IMR-90 (cell line): ENCODE results near the gene FBH1. TPM values are rescaled to one million over a fixed set of nuclear protein-coding genes. Genes with fewer than 3 reads are reported as not detected.

Experiments used
- ATAC-seq: fragments of 200-7000 bp; cut with Tn5 transposase; 2 replicates; pipeline ENCODE4 v1.9.1; 2020; ENCODE audit warnings: low read depth, mild to moderate bottlenecking, moderate library complexity
- BruUV-seq: library from RNA; stranded (reverse); fragments of 400-500 nt; replicated peaks from 2 replicates; lab custom pipeline; 2021; lab: Mats Ljungman, UMichigan
- CTCF ChIA-PET: fragments of 300-600 bp; formaldehyde crosslinking; extraction: SDS; loops from one replicate; lab custom pipeline; 2021; ENCODE audit warnings: antibody characterized with exemption; lab: Yijun Ruan, JAX
- POLR2A ChIA-PET: fragments of 300-600 bp; sonication (Branson Sonifier 250); formaldehyde crosslinking; loops from one replicate; lab custom pipeline; 2022; ENCODE audit warnings: antibody characterized with exemption; ENCODE audit not compliant: unreplicated experiment; lab: Charles Lee
- DNase-seq: peaks from one replicate; pipeline ENCODE4 v3.0.0; 2013
- H2AFZ ChIP-seq: replicated peaks from 2 replicates; pipeline ENCODE3; 2013; ENCODE audit warnings: low read length, mild to moderate bottlenecking; ENCODE audit not compliant: poor library complexity
- H2AK5ac ChIP-seq: 2 replicates; pipeline ENCODE4 v1.6.1; 2013; ENCODE audit warnings: low read depth, low read length, inconsistent platforms
- H2AK9ac ChIP-seq: replicated peaks from 2 replicates; pipeline ENCODE3; 2013; ENCODE audit warnings: mild to moderate bottlenecking, low read depth, low read length, moderate library complexity; ENCODE audit not compliant: poor library complexity
- H2BK120ac ChIP-seq: 2 replicates; pipeline ENCODE4 v1.6.1; 2013; ENCODE audit warnings: low read depth, low read length, inconsistent platforms
- H2BK15ac ChIP-seq: 3 replicates; pipeline ENCODE4 v1.6.1; 2013; ENCODE audit warnings: low read depth, low read length, inconsistent platforms
- H2BK20ac ChIP-seq: 2 replicates; pipeline ENCODE4 v1.6.1; 2013; ENCODE audit warnings: low read depth, mild to moderate bottlenecking, inconsistent platforms, low read length, moderate library complexity
- H2BK5ac ChIP-seq: 2 replicates; pipeline ENCODE4 v1.6.1; 2013; ENCODE audit warnings: mild to moderate bottlenecking, low read depth, low read length, inconsistent platforms; ENCODE audit not compliant: poor library complexity, severe bottlenecking
- H3K14ac ChIP-seq: replicated peaks from 2 replicates; pipeline ENCODE4 v1.6.1; 2013; ENCODE audit warnings: low read depth, low read length, inconsistent platforms
- H3K18ac ChIP-seq: 2 replicates; pipeline ENCODE4 v1.6.1; 2013; ENCODE audit warnings: low read depth, low read length, control low read depth
- H3K23ac ChIP-seq: 2 replicates; pipeline ENCODE4 v1.6.1; 2013; ENCODE audit warnings: low read depth, low read length, inconsistent platforms
- H3K27ac ChIP-seq: 2 replicates; pipeline ENCODE4 v1.5.1; 2013; ENCODE audit warnings: mild to moderate bottlenecking, control low read depth, low read length; ENCODE audit not compliant: insufficient read depth
- H3K27me3 ChIP-seq: 2 replicates; pipeline ENCODE4 v1.6.1; 2013; ENCODE audit warnings: low read length; ENCODE audit not compliant: control insufficient read depth, insufficient read depth
- H3K36me3 ChIP-seq: 2 replicates; pipeline ENCODE4 v1.6.1; 2013; ENCODE audit warnings: low read length, mixed read lengths; ENCODE audit not compliant: control insufficient read depth, insufficient read depth
- H3K4ac ChIP-seq: 2 replicates; pipeline ENCODE4 v1.6.1; 2013; ENCODE audit warnings: low read depth, low read length, inconsistent platforms
- H3K4me1 ChIP-seq: 2 replicates; pipeline ENCODE4 v1.6.1; 2013; ENCODE audit warnings: low read length, mixed read lengths; ENCODE audit not compliant: control insufficient read depth, insufficient read depth
- H3K4me2 ChIP-seq: 2 replicates; pipeline ENCODE4 v1.6.1; 2013; ENCODE audit warnings: low read depth, mild to moderate bottlenecking, control low read depth, low read length, moderate library complexity
- H3K4me3 ChIP-seq: 2 replicates; pipeline ENCODE4 v1.5.1; 2013; ENCODE audit warnings: low read depth, mild to moderate bottlenecking, control low read depth, low read length, moderate library complexity; ENCODE audit not compliant: insufficient read depth
- H3K56ac ChIP-seq: 2 replicates; pipeline ENCODE4 v1.6.1; 2013; ENCODE audit warnings: low read length, inconsistent platforms; ENCODE audit not compliant: insufficient read depth; ENCODE audit errors: extremely low read depth
- H3K79me1 ChIP-seq, 2 experiments: 2 replicates each; pipeline ENCODE4 v1.6.1; 2013; ENCODE audit warnings: low read length in 2 of 2, inconsistent platforms in 1 of 2, low read depth in 1 of 2
- H3K9ac ChIP-seq: 2 replicates; pipeline ENCODE4 v1.6.1; 2013; ENCODE audit warnings: low read depth, low read length, control low read depth
- H3K9me1 ChIP-seq: 2 replicates; pipeline ENCODE4 v1.6.1; 2013; ENCODE audit warnings: low read length, inconsistent platforms; ENCODE audit not compliant: insufficient read depth
- H3K9me3 ChIP-seq: 2 replicates; pipeline ENCODE4 v1.6.1; 2013; ENCODE audit warnings: low read length; ENCODE audit not compliant: control insufficient read depth, insufficient read depth
- H4K20me1 ChIP-seq: 2 replicates; pipeline ENCODE4 v1.6.1; 2013; ENCODE audit warnings: low read length, inconsistent platforms; ENCODE audit not compliant: insufficient read depth
- H4K5ac ChIP-seq: 2 replicates; pipeline ENCODE4 v1.6.1; 2013; ENCODE audit warnings: mild to moderate bottlenecking, low read depth, low read length, control low read depth
- H4K8ac ChIP-seq, 2 experiments: 2 replicates each; pipeline ENCODE4 v1.6.1; 2013; ENCODE audit warnings: low read depth in 2 of 2, low read length in 2 of 2, control low read depth in 1 of 2, inconsistent platforms in 1 of 2
- H4K91ac ChIP-seq: 2 replicates; pipeline ENCODE4 v1.6.1; 2013; ENCODE audit warnings: low read depth, low read length, inconsistent platforms; ENCODE audit not compliant: insufficient read depth
- BHLHE40 ChIP-seq: fragments of 150-350 bp; IDR thresholded peaks from 2 replicates; pipeline ENCODE4 v1.6.1; 2016; ENCODE audit warnings: mild to moderate bottlenecking, low read depth, low read length
- CEBPB ChIP-seq: IDR thresholded peaks from 2 replicates; pipeline ENCODE4 v1.6.1; 2012; ENCODE audit warnings: low read depth, low read length, improper control_type of control experiment
- CHD1 ChIP-seq: IDR thresholded peaks from 2 replicates; pipeline ENCODE4 v1.6.1; 2012; ENCODE audit warnings: low read depth, low read length, improper control_type of control experiment
- MAZ ChIP-seq: IDR thresholded peaks from 2 replicates; pipeline ENCODE4 v1.6.1; 2012; ENCODE audit warnings: low read depth, mild to moderate bottlenecking, low read length, improper control_type of control experiment, moderate library complexity, borderline replicate concordance
- MXI1 ChIP-seq: IDR thresholded peaks from 2 replicates; pipeline ENCODE4 v1.6.1; 2012; ENCODE audit warnings: low read depth, mild to moderate bottlenecking, low read length, moderate library complexity, borderline replicate concordance
- NFE2L2 ChIP-seq: fragments of 150-350 bp; IDR thresholded peaks from 2 replicates; pipeline ENCODE4 v1.6.1; 2016; ENCODE audit warnings: low read depth, mild to moderate bottlenecking, low read length
- POLR2A ChIP-seq: IDR thresholded peaks from 2 replicates; pipeline ENCODE4 v1.6.1; 2012; ENCODE audit warnings: mild to moderate bottlenecking, low read depth, low read length
- RAD21 ChIP-seq: IDR thresholded peaks from 2 replicates; pipeline ENCODE4 v1.6.1; 2012; ENCODE audit warnings: low read length, improper control_type of control experiment
- RCOR1 ChIP-seq: IDR thresholded peaks from 2 replicates; pipeline ENCODE4 v1.6.1; 2012; ENCODE audit warnings: mild to moderate bottlenecking, low read length, improper control_type of control experiment; ENCODE audit not compliant: insufficient replicate concordance
- RFX5 ChIP-seq: IDR thresholded peaks from 2 replicates; pipeline ENCODE4 v1.8.0; 2012; ENCODE audit warnings: low read depth, mild to moderate bottlenecking, low read length, moderate library complexity
- USF2 ChIP-seq: fragments of 150-350 bp; IDR thresholded peaks from 2 replicates; pipeline ENCODE4 v1.6.1; 2017; ENCODE audit warnings: mild to moderate bottlenecking, antibody characterized with exemption, low read length, low read depth
- WGBS, 2 experiments: methylation state at CpG; one replicate each; pipeline versions ENCODE4 v1.1.5 to v1.1.7; 2013; ENCODE audit warnings: missing lambda C conversion rate in 2 of 2; ENCODE audit not compliant: insufficient read length in 1 of 2; ENCODE audit errors: extremely low coverage in 2 of 2; 5-methylcytosine and 5-hydroxymethylcytosine counted together
- dilution Hi-C: fragments of 300-500 bp; cut with HindIII; formaldehyde crosslinking; loops from one replicate; pipeline ENCODE4 v1.14.3; 2018; ENCODE audit warnings: low sequenced_read_pairs; ENCODE audit not compliant: unreplicated experiment
- in situ Hi-C: fragments of 300-500 bp; cut with MboI; formaldehyde crosslinking; loops from 3 replicates; pipeline ENCODE4 v1.14.3; 2019; ENCODE audit warnings: low sequenced_read_pairs, inconsistent platforms, mixed read lengths
- intact Hi-C: fragments of 100-400 bp; cut with micrococcal nuclease; formaldehyde crosslinking; loops from 2 replicates; pipeline ENCODE4 v1.10.0; 2022
- polyA plus RNA-seq, 3 experiments: library from polyadenylated mRNA; depleted of rRNA; stranded (reverse); fragments of >200 nt; gene quantifications; 2 replicates each; pipeline ENCODE4 v1.2.3, GENCODE V29; 2012; ENCODE audit warnings: low replicate concordance in 1 of 3
- total RNA-seq: library from RNA; depleted of rRNA; stranded (reverse); fragments of >200 nt; gene quantifications from 2 replicates; pipeline ENCODE4 v1.2.3, GENCODE V29; 2012
- TF ChIP-seq, protein P1 (sequence below): conservative IDR thresholded peaks from 2 replicates; pipeline ENCODE4 v1.5.1; 2012; ENCODE audit warnings: mild to moderate bottlenecking, low read depth, low read length, improper control_type of control experiment
- TF ChIP-seq, protein P2 (sequence below): fragments of 150-350 bp; IDR thresholded peaks from 2 replicates; pipeline ENCODE4 v1.6.1; 2016; ENCODE audit warnings: low read depth, mild to moderate bottlenecking, low read length, moderate library complexity, borderline replicate concordance

Gene FBH1
- total and polyA plus RNA-seq, 2 of the 4 experiments (the other 2 are of a cell fraction), result 59.3 to 72.2 TPM

DNA sequence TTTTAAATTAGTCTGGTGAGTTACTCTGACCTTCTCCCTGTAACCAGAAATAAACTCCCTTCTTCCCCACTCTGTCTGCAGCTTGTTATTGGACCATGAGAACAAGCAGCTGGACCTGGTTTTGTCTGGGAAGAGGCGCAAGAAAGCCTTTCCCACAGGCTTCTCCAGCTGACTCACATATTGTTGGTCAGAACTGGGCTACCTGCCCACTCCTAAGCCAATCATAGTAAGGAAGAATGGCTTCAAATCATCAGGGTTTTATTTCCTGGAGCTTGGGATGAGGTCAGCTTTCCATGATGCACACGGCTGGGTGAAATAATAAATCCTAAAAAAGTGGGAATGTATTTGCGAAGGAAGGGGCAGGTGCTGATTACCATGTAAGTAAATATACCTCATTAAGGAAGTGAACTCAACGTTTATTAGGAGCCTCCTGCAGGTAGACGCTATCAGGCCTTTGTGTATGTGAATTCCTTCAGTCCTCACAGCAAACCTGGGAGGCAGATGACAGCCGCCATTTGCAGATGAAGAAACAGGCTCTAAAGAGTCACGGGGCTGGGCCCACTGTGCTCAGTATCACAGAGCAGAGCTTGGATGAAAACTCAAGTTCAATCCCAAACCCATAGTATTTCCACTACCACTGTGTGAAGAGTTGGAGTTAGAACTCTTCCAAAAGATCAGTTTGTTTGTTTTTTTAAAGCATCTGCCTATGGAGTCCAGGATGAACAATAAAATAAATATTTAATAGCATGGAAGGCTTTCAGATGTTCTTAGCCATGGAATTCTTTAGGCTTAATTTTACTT is 54.5 kb downstream of the FBH1 start:
- CTCF ChIA-PET, result interaction anchor here (0.9 kb wide), 1 partner anchor 71 kb away, joined by 4 read pairs; no protein-coding TSS in a partner anchor
- Histone ChIP-seq H4K8ac (peak overlapping the region; percentile 17 to 83), H3K14ac (peak overlapping the region; percentile 84), H3K56ac (peak overlapping the region; percentile 69), H3K9me1 (peaks cover 19% of the 10 kb centered on the region), H3K9ac (no peak overlapping the region), H4K20me1 (no peaks in the 10 kb centered on the region), H2BK5ac (peak overlapping the region; percentile 89), H3K23ac (peak overlapping the region; percentile 86), H3K79me1 (peaks cover 0 to 23% of the 10 kb centered on the region in 2 experiments; a peak in 3 of 4 replicates), H3K18ac (peak overlapping the region; percentile 80), H2AK9ac (peak overlapping the region; percentile 79), H2AK5ac (peak overlapping the region; percentile 69), H3K9me3 (no peaks in the 10 kb centered on the region), H3K4ac (peak overlapping the region; percentile 99), H2BK120ac (peak overlapping the region; percentile 100), H3K27me3 (no peaks in the 10 kb centered on the region), H2BK20ac (peak overlapping the region; percentile 100), H3K4me1 (peaks cover 26% of the 10 kb centered on the region), H3K4me2 (peak overlapping the region; percentile 54), H3K4me3 (no peak overlapping the region), H3K36me3 (no peaks in the 10 kb centered on the region), H4K91ac (peak overlapping the region; percentile 100), H4K5ac (peak overlapping the region; percentile 76), H2BK15ac (peak overlapping the region; percentile 35; the same call in 1 of the 3 replicates), H2AFZ (peak overlapping the region; percentile 45), H3K27ac (peak overlapping the region; percentile 99)
- peak; percentile 77 for ATAC-seq
- intact Hi-C loops, result no loop called here
- POLR2A ChIA-PET, result interaction anchor here (0.6 kb wide), 1 partner anchor 77 kb away, joined by 3 read pairs; no protein-coding TSS in a partner anchor
- no CpG with 5 or more reads among the region's 7 CpGs for WGBS, 2 experiments
- dilution Hi-C loops, result no loop called here
- DNase-seq, result peak; percentile 100
- in situ Hi-C loops, result no loop called here
- no TSS peak for BruUV-seq
- TF ChIP-seq BHLHE40 (peak; percentile 23; the same call in 1 of the 2 replicates), CHD1 (0 out of 2 replicates have a peak, but pooled peaks have one; percentile 27), RFX5 (no peak), POLR2A (peak; percentile 56; the same call in 1 of the 2 replicates), CEBPB (0 out of 2 replicates have a peak, but pooled peaks have one; percentile 30), USF2 (no peak), MXI1 (no peak), NFE2L2 (peak; percentile 47; the same call in 1 of the 2 replicates), MAZ (no peak), RCOR1 (peak; percentile 44), RAD21 (peak; percentile 25)
- TF ChIP-seq, protein P1, sequence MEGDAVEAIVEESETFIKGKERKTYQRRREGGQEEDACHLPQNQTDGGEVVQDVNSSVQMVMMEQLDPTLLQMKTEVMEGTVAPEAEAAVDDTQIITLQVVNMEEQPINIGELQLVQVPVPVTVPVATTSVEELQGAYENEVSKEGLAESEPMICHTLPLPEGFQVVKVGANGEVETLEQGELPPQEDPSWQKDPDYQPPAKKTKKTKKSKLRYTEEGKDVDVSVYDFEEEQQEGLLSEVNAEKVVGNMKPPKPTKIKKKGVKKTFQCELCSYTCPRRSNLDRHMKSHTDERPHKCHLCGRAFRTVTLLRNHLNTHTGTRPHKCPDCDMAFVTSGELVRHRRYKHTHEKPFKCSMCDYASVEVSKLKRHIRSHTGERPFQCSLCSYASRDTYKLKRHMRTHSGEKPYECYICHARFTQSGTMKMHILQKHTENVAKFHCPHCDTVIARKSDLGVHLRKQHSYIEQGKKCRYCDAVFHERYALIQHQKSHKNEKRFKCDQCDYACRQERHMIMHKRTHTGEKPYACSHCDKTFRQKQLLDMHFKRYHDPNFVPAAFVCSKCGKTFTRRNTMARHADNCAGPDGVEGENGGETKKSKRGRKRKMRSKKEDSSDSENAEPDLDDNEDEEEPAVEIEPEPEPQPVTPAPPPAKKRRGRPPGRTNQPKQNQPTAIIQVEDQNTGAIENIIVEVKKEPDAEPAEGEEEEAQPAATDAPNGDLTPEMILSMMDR, result no peak
- TF ChIP-seq, protein P2, sequence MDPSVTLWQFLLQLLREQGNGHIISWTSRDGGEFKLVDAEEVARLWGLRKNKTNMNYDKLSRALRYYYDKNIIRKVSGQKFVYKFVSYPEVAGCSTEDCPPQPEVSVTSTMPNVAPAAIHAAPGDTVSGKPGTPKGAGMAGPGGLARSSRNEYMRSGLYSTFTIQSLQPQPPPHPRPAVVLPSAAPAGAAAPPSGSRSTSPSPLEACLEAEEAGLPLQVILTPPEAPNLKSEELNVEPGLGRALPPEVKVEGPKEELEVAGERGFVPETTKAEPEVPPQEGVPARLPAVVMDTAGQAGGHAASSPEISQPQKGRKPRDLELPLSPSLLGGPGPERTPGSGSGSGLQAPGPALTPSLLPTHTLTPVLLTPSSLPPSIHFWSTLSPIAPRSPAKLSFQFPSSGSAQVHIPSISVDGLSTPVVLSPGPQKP, result no peak
